Activated naive CD4-positive, alpha-beta T cell treated with anti-CD3 and anti-CD28 coated beads, Interleukin-2, amount 10 ng/mL, durations not matched to agents 7 days and 5 days (primary cell): ENCODE measurements around the gene DYNC1LI1.
A peak's percentile ranks its signal among the peaks of the same experiment; 100 is the strongest.

Experiments
- CTCF ChIA-PET: fragments of 350-600 bp; sonication (Branson Sonifier 250); formaldehyde crosslinking; loops from one replicate; lab custom pipeline; 2021; ENCODE audit warnings: antibody characterized with exemption; lab: Charles Lee
- DNase-seq: peaks from one replicate; pipeline ENCODE4 v3.0.0-alpha.2; 2020
- H3K27ac Mint-ChIP-seq: one replicate; pipeline ENCODE4 v1.8.0; 2021; ENCODE audit warnings: mild to moderate bottlenecking, moderate library complexity, mixed read lengths
- H3K27me3 Mint-ChIP-seq: one replicate; pipeline ENCODE4 v1.8.0; 2021; ENCODE audit warnings: mild to moderate bottlenecking, mixed read lengths
- H3K36me3 Mint-ChIP-seq: one replicate; pipeline ENCODE4 v1.8.0; 2021; ENCODE audit warnings: mixed read lengths
- H3K4me1 Mint-ChIP-seq: one replicate; pipeline ENCODE4 v1.8.0; 2021; ENCODE audit warnings: mixed read lengths
- H3K4me3 Mint-ChIP-seq: one replicate; pipeline ENCODE4 v1.8.0; 2021; ENCODE audit warnings: mild to moderate bottlenecking, moderate library complexity, mixed read lengths
- H3K9me3 Mint-ChIP-seq: one replicate; pipeline ENCODE4 v1.8.0; 2021; ENCODE audit warnings: mixed read lengths

The DYNC1LI1 gene

DNA sequence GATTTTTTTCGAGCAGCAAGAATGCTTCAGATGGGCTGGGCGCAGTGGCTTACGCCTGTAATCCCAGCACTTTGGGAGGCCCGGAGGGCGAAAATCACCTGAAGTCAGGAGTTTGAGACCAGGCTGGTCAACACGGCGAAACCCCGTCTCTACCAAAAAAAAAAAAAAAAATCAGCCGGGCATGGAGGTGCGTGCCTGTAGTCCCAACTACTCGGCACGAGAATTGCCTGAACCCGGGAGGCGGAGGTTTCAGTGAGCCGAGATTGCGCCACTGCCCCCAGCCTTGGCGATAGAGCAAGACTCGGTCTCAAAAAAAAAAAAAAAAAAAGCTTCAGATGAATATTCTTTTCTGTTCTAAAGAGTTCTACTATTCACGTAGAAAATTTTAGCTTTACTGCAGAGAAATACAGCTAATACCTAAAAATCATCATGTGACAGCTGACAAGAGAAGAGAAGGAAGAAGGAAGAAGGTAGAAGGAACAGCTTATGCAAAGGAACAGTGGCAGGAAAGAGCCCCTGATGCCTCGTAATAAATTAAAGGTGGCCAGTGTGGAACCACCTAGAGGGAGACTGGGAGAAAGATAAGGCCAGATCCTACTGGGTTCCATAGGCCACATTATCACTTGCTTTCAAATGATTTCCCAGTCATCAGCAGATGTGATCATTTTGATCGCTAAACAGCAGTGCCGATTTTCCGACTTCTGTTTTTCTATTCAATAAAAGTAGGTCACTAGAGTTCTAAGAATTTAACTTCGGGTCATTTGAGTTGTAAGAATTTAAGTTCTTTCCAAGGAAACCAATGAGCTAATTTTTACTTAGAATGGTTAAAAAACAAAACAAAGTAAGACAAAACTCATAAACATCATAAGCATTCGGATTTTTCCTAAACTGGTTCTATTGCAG lies 69.5 kb downstream of the DYNC1LI1 start:
- Mint-ChIP-seq H3K27me3 (no peaks in the 10 kb centered on the region), H3K4me1 (peaks cover 43% of the 10 kb centered on the region), H3K4me3 (peak overlapping the region; percentile 99), H3K9me3 (no peaks in the 10 kb centered on the region), H3K27ac (peak overlapping the region; percentile 55), H3K36me3 (peaks cover 16% of the 10 kb centered on the region)
- DNase-seq = no peak
- CTCF ChIA-PET = interaction anchor here (0.6 to 2.3 kb wide), 7 partner anchors 8 to 565 kb away, joined by 3 to 6 read pairs (median 4); no protein-coding TSS in a partner anchor

DNA sequence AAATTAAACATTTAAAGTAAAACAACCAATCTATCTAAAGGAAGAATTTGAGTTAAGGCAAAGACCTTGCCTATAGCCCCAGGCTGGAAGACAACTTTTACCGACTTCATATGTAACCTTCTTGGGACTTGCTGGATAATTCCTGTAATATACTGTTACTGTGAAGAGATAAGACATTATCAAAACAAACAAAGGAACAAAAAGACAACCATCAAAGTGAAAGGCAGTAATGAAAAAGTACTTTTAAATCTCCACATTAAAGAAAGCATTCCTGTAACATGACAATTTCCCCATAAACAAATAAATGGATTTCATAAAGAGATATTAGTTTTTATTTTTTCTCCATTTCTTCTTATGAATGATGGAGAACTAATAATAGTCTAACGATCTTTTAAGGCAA lies 70.4 kb downstream of the DYNC1LI1 start:
- DNase-seq = no peak
- Mint-ChIP-seq H3K36me3 (peaks cover 20% of the 10 kb centered on the region), H3K4me1 (peaks cover 45% of the 10 kb centered on the region), H3K27ac (no peak overlapping the region), H3K9me3 (no peaks in the 10 kb centered on the region), H3K27me3 (no peaks in the 10 kb centered on the region), H3K4me3 (peak overlapping the region; percentile 99)
- CTCF ChIA-PET = no interaction called here

DNA sequence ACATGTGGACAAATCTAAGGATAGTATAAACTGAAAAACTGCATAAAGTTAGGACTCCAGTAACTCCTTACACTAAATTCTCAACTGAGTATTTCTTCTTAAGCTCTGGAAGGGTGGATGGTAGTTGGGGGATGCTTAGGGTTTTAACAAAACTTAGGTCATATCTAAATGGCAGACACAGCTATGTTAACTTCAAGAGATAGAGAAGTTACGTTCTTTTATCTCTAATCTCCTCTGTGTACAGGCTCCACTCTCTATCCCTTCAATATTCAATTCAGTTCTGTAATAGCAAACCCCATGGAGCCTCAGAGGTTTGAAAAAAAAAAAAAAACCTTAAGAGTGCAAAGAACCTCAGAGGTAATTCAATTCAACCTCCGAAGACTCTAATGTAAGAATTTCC lies 71.1 kb downstream of the DYNC1LI1 start:
- no peaks in the 10 kb centered on the region for H3K27me3 Mint-ChIP-seq
- no peak overlapping the region for H3K4me3 Mint-ChIP-seq
- CTCF ChIA-PET = interaction anchor here (0.7 to 1.0 kb wide), 2 partner anchors 9 to 321 kb away, joined by 3 read pairs; no protein-coding TSS in a partner anchor
- H3K27ac Mint-ChIP-seq = no peak overlapping the region
- peaks cover 20% of the 10 kb centered on the region for H3K36me3 Mint-ChIP-seq
- H3K4me1 Mint-ChIP-seq = peaks cover 45% of the 10 kb centered on the region
- H3K9me3 Mint-ChIP-seq = no peaks in the 10 kb centered on the region
- no peak for DNase-seq

DNA sequence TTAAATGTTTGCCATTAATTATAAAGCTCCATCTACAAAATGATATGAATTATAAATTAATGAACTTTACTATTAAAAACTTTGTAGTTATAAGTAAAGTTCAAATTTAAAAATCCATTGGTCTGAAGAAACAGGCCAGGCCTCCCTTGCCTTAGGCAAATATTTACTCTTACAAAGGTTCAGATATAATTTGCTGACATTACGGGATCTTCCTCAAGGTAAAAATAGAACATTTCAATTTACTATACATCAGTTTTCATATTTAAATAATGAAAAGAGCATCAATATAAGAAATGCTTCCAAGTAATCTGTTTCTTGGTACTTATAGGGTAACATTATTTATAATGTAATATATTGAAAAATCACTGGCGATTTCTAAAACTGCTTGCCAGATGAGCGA lies 71.7 kb downstream of the DYNC1LI1 start:
- Mint-ChIP-seq H3K4me3 (no peak overlapping the region), H3K27ac (no peak overlapping the region), H3K27me3 (no peaks in the 10 kb centered on the region), H3K36me3 (peaks cover 20% of the 10 kb centered on the region), H3K9me3 (no peaks in the 10 kb centered on the region), H3K4me1 (peaks cover 43% of the 10 kb centered on the region)
- CTCF ChIA-PET = interaction anchor here (0.7 to 1.4 kb wide), 3 partner anchors 9 to 320 kb away, joined by 3 to 5 read pairs (median 3); no protein-coding TSS in a partner anchor
- DNase-seq = no peak

DNA sequence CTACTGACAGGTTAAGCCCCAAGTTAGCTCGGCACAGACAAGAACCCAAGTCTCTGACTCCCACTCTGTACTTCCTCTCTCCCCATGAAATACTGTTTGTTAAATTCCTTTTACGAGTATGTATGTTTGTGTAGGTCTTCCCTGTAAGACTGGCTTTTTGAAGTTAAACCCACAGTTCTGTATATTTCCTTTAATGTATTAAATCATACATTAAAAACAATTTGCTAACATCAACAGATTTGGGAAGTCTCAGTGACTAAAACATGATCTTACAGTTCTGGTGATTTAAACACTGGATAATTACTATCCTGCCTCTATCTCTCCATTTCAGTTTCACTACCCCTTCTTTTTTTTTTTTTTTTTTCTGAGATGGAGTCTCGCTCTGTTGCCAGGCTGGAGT lies 72.4 kb downstream of the DYNC1LI1 start:
- no peak overlapping the region for H3K4me3 Mint-ChIP-seq
- H3K27ac Mint-ChIP-seq = no peak overlapping the region
- DNase-seq = no peak
- H3K27me3 Mint-ChIP-seq = no peaks in the 10 kb centered on the region
- peaks cover 20% of the 10 kb centered on the region for H3K36me3 Mint-ChIP-seq
- CTCF ChIA-PET = interaction anchor here (0.6 to 1.4 kb wide), 3 partner anchors 15 to 123 kb away, joined by 3 to 5 read pairs (median 3); no protein-coding TSS in a partner anchor
- no peaks in the 10 kb centered on the region for H3K9me3 Mint-ChIP-seq
- peaks cover 42% of the 10 kb centered on the region for H3K4me1 Mint-ChIP-seq

DNA sequence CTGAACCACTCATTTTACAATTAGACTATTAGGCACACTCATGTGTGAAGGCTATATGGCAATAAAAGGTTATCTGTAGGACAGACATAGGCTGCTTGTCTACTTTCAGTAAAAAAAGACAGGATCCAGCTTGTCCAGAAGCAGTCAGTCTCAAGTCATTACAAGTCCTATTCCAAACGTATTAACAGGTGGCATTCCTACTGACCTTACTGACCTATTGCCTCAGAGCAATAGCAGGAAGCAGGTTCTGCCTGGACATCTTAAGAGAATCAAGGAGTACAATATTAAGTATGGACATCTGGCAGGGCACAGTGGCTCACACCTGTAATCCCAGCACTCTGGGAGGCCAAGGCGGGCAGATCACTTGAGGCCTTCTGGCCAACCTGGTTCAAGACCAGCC lies 75.0 kb downstream of the DYNC1LI1 start:
- Mint-ChIP-seq H3K9me3 (no peaks in the 10 kb centered on the region), H3K27me3 (no peaks in the 10 kb centered on the region), H3K4me3 (no peak overlapping the region), H3K36me3 (peaks cover 18% of the 10 kb centered on the region), H3K4me1 (peaks cover 24% of the 10 kb centered on the region), H3K27ac (no peak overlapping the region)
- no peak for DNase-seq
- CTCF ChIA-PET = interaction anchor here (0.7 kb wide), 1 partner anchor 27 kb away, joined by 3 read pairs; no protein-coding TSS in a partner anchor

DNA sequence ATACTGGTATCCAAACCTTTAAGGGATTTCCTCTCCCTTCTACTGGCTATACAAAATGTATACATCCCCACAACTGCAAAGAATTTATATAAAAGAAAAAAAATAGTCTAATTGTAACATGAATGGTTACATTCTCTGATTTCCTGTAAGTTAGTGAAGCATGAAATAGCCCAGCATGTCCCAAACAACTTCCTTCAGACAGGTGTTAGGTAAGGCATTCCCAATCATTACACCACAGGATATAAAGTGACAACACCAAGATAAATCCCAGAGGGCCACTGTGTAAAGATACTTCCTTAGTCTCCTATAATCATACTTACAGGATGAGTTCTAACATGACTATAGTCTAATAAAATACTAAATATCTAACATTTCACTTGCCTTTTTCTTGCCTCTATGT lies 75.6 kb downstream of the DYNC1LI1 start:
- CTCF ChIA-PET = no interaction called here
- Mint-ChIP-seq H3K4me1 (peaks cover 19% of the 10 kb centered on the region), H3K27ac (no peak overlapping the region), H3K27me3 (no peaks in the 10 kb centered on the region), H3K36me3 (peaks cover 18% of the 10 kb centered on the region), H3K4me3 (no peak overlapping the region), H3K9me3 (no peaks in the 10 kb centered on the region)
- DNase-seq = no peak

DNA sequence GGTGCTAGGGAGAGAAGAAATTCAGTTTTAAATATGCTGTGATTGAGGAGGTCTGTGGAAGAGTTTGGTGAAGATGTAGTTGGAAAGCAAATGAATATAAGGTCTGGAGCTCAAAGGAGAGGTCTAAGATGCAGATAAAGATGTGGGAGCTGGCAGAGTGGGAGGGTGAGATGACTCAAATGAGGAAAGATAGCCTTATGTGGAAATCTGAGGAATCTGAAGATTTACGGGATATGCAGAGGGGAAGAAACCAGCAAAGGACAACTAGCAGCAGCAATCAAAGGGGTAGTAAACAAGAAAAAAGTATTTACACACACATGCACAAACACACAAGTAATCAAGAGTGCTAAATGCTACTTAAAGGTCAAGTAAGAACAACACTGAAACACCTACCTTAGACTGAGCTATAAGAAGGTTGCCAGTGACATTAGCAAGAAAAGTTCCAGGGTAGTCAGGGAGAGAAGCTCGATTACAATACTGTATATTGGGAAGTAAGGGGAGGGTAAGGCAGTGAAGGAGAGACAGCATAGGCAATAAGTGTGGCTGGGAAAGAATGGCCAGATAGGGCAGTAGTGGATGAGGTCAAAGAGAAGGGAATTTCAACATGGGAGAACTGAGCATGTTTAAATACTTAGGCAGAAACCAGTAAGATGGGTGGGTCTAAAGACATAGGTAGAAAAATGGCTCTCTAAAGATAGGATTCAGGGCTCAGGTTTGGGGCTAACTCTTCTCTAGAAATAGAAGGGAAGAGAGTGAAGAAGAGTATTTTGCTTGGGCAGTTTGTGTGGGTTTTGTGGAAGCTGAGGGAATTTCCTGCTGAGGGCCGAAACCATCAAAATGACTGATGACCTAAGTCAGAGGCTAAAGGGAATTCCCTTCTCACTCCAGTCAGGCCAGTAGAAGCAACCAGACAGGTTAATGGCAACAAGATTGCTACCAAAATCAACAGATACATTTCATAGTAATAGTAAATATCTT lies 76.9 kb downstream of the DYNC1LI1 start:
- no peak overlapping the region for H3K4me3 Mint-ChIP-seq
- peaks cover 16% of the 10 kb centered on the region for H3K36me3 Mint-ChIP-seq
- H3K27ac Mint-ChIP-seq = no peak overlapping the region
- peaks cover 13% of the 10 kb centered on the region for H3K4me1 Mint-ChIP-seq
- no peaks in the 10 kb centered on the region for H3K9me3 Mint-ChIP-seq
- DNase-seq = no peak
- H3K27me3 Mint-ChIP-seq = no peaks in the 10 kb centered on the region
- CTCF ChIA-PET = interaction anchor here (0.7 kb wide), 1 partner anchor 253 kb away, joined by 3 read pairs; no protein-coding TSS in a partner anchor

DNA sequence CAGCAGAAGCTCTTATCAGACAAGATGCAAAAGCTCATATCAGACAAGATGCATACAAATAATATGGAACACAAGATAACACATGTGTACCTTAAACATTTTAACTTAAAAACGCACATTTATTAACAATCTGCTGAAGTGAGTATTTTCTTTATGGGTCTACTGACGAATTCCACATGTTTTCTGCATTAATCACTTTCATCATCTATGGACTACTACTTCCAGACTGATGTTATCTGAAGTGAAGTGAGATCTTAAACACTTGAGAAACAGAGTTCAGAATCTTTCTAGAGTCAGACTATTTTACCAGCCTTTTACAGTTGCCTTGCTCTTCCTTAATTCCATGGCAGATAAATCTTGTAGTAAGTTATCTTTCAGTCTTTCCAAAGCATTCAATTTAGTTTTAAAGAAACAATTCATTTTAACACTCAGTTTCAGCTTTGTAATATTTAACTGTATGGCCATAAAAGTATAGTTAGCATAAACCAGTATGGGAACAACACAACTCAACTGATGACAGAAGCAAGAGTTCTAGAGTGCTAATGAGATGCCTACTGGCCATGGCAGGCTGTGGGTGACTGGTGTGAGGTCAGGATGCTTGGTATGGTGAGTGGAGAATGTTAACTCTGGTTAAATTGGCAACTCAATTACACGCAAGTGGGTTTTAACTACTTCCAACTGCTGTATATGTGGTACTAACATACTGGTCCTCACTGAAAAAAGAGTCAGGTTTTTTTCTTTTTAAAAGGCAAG lies 77.8 kb downstream of the DYNC1LI1 start:
- CTCF ChIA-PET = no interaction called here
- no peak for DNase-seq
- Mint-ChIP-seq H3K9me3 (no peaks in the 10 kb centered on the region), H3K4me1 (peaks cover 9% of the 10 kb centered on the region), H3K27ac (no peak overlapping the region), H3K36me3 (peaks cover 22% of the 10 kb centered on the region), H3K4me3 (no peak overlapping the region), H3K27me3 (no peaks in the 10 kb centered on the region)

DNA sequence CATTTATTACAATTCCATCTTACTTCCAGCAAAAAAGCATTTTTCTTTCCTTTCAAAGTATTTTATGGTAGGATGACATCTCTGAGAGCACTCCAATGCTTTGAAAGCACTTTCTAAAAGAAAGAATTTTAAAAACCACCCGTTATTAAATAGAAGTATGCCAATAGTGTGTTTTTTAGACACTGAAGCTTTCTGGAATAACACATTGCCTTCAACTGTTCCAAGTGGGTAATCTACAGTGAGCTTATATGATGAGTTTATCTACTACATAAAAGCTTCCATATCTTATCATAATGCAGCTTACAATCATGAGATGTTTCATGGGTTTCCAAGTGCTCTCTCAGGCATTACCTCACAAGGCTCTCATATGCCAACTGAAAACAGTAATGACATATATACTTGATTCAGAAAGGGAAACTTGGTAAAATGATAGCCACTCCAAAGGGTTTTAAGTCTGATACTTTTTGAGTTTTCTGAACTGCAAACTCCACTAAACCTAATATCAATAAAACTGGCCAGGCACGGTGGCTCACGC lies 82.1 kb downstream of the DYNC1LI1 start:
- Mint-ChIP-seq H3K27ac (no peak overlapping the region), H3K9me3 (no peaks in the 10 kb centered on the region), H3K4me3 (no peak overlapping the region), H3K27me3 (no peaks in the 10 kb centered on the region), H3K36me3 (peaks cover 37% of the 10 kb centered on the region), H3K4me1 (peaks cover 6% of the 10 kb centered on the region)
- CTCF ChIA-PET = no interaction called here
- no peak for DNase-seq

DNA sequence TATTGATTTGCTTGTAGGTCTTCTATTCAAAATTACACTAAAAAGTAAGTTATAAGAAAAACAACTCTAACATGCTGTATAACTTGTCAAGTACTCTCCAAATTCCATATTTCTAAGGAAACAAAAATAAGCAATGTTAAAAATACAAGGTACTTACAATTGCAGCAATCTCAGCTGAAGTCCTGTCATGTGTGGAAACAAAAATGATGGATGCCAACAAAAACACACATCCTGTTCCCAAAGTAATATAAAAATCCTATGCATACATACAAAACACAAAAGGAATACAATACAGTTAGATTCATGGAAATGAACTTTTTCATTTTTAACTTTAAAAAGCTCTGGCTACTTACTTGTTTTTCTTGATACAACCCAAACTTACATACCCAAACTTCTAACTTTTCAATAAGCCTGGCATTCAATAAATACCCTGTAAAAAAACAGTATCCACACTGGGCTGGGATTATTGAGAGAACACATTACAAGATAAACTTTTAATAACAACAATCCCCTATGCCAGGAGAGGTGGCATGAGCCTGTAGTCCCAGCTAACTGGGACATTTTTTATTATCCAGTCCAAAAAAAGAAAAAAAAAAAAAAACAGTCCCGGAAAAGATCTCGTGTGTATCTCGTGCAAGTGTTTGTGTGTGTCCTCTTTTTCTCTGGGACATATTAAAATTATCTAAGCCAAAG lies 82.7 kb downstream of the DYNC1LI1 start:
- CTCF ChIA-PET = no interaction called here
- Mint-ChIP-seq H3K4me1 (peaks cover 6% of the 10 kb centered on the region), H3K4me3 (no peak overlapping the region), H3K27me3 (no peaks in the 10 kb centered on the region), H3K27ac (no peak overlapping the region), H3K9me3 (no peaks in the 10 kb centered on the region), H3K36me3 (peaks cover 40% of the 10 kb centered on the region)
- no peak for DNase-seq

DNA sequence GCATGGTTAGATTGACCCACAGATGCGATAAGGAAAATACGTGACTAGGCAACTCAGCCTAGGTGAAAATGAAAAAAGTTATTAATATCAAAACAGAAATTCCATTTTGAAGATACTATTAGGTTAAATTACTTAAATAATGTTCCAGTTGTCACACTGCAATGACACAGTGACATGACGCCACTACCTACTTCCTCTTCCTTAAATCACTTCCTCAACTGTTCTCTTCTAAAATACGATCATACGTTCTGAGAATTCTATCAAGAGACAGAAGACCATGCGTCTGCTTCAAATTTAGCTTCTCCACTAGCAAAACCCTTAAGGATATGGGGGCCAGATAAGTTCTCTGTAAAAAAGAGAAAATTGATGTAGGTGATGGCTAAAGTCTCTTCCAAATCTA lies 86.2 kb downstream of the DYNC1LI1 start:
- H3K27ac Mint-ChIP-seq = no peak overlapping the region
- no peaks in the 10 kb centered on the region for H3K9me3 Mint-ChIP-seq
- no peaks in the 10 kb centered on the region for H3K27me3 Mint-ChIP-seq
- H3K4me3 Mint-ChIP-seq = no peak overlapping the region
- peaks cover 61% of the 10 kb centered on the region for H3K36me3 Mint-ChIP-seq
- peaks cover 6% of the 10 kb centered on the region for H3K4me1 Mint-ChIP-seq
- CTCF ChIA-PET = no interaction called here
- DNase-seq = no peak

DNA sequence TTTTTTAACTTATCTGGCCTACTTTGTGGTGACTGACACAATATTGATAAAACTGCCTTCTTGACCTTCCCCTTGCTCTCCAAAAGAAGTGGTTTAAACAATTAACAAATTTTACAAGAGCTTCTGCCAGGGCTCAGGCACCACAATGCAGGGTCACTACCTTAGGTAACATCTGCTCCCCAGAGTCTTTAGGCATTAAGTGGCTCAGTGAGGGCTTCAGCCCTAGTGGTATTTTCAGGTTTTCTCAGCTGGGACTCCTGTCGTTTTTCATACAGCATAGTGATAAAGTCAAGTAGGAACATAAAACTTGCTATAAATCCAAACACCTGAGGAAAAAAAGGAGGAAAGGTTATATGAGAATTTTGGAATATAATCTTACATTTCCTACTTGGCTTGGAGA lies 86.9 kb downstream of the DYNC1LI1 start:
- Mint-ChIP-seq H3K27me3 (no peaks in the 10 kb centered on the region), H3K4me3 (no peak overlapping the region), H3K4me1 (peaks cover 6% of the 10 kb centered on the region), H3K9me3 (no peaks in the 10 kb centered on the region), H3K27ac (no peak overlapping the region), H3K36me3 (peaks cover 67% of the 10 kb centered on the region)
- no peak for DNase-seq
- CTCF ChIA-PET = interaction anchor here (1.0 kb wide), 1 partner anchor 15 kb away, joined by 4 read pairs; no protein-coding TSS in a partner anchor
